Measurements from ENCODE around the gene PLEKHG3.

PLEKHG3 gene

DNA sequence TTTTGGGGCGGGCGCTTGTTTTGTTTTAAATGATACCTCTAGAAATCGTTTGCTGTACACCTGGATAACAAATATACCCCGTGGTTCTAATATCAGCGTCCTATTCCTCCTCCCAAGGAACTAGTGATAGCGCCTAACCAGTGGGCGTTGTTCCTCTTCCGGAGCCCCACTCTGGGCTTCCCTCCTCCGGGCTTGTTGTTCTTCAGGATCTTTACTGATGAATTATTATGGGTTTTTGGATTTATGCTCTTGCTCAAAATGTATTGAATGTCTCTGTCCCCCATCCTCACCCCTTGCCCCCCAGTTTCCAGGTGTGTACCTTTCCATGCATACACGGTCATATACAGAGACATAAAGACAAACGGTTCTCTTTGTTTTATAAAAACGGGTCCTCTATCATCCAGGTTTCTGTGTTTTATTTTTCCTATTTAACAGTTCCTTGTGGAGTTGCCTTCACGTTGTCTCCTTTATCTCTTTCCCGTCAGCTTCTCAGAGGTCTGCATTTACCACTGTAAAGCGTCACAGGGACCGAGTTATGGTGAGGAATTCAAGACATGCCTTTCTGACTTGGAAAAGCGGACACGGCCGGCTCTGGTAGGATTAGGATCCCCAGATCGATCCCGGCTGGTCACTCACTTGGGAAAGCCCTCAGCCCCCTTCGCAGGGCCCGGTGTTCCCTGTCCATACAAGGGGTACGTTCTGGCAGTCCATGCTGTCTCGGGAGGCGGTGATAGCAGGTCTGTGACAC is 655 bp upstream of the PLEKHG3 start:
- no peaks in the 10 kb centered on the region for H3K79me1 ChIP-seq (replicated peaks; ENCODE audit: low read length, poor library complexity, severe bottlenecking)
- peak overlapping the region; percentile 71 for H3K9ac ChIP-seq (ENCODE audit: low read length)
- H3K14ac ChIP-seq (ENCODE audit: low read length in 2 of 2) = peak overlapping the region in 1 of 2 experiments; percentile 86
- peak overlapping the region; percentile 11 for H2BK120ac ChIP-seq (ENCODE audit: low read depth, low read length)
- peak overlapping the region; percentile 60 for H2BK15ac ChIP-seq (ENCODE audit: low read depth, poor library complexity, severe bottlenecking)
- H3K4me1 ChIP-seq (ENCODE audit: control insufficient read depth, insufficient read depth, low read depth, low read length) = peaks cover 30% of the 10 kb centered on the region
- peak overlapping the region; percentile 82 for H3K4me2 ChIP-seq (ENCODE audit: low read length, poor library complexity, severe bottlenecking)
- no peaks in the 10 kb centered on the region for H3K36me3 ChIP-seq (ENCODE audit: control insufficient read depth in 1 of 2, insufficient read depth in 2 of 2, low read depth in 1 of 2, low read length in 2 of 2)
- 8% methylated on average over 25 of the region's 26 CpGs for WGBS
- peak overlapping the region; percentile 35 for H2BK5ac ChIP-seq (ENCODE audit: low read depth, low read length, poor library complexity, severe bottlenecking)
- H2BK12ac ChIP-seq (ENCODE audit: low read length in 2 of 2) = peak overlapping the region; percentile 72 to 99
- peak; percentile 51 for DNase-seq
- H3K4ac ChIP-seq (ENCODE audit: low read depth in 1 of 2, low read length in 2 of 2) = peak overlapping the region; percentile 40 to 81
- peak overlapping the region; percentile 54 to 98 for H3K18ac ChIP-seq (ENCODE audit: low read depth in 1 of 2, low read length in 2 of 2)
- H2AK5ac ChIP-seq (ENCODE audit: low read length, severe bottlenecking) = peak overlapping the region; percentile 77
- H4K8ac ChIP-seq (ENCODE audit: low read length) = peak overlapping the region; percentile 27
- H3K4me3 ChIP-seq (ENCODE audit: insufficient read depth in 1 of 2, low read depth in 1 of 2, low read length in 2 of 2) = peak overlapping the region; percentile 42 to 80
- peaks cover 0 to 82% of the 10 kb centered on the region in 2 experiments for H3K27me3 ChIP-seq (ENCODE audit: control insufficient read depth in 1 of 2, insufficient read depth in 1 of 2, low read length in 2 of 2)
- peak overlapping the region; percentile 82 for H4K91ac ChIP-seq (ENCODE audit: low read length)
- no peaks in the 10 kb centered on the region for H3K9me3 ChIP-seq (ENCODE audit: control insufficient read depth, low read length)
- H3K23ac ChIP-seq (ENCODE audit: low read length in 2 of 2) = peak overlapping the region in 1 of 2 experiments; percentile 57
- H2AFZ ChIP-seq (ENCODE audit: low read depth, low read length) = peak overlapping the region; percentile 72
- H3K27ac ChIP-seq (ENCODE audit: low read length, poor library complexity, severe bottlenecking) = peak overlapping the region; percentile 86

DNA sequence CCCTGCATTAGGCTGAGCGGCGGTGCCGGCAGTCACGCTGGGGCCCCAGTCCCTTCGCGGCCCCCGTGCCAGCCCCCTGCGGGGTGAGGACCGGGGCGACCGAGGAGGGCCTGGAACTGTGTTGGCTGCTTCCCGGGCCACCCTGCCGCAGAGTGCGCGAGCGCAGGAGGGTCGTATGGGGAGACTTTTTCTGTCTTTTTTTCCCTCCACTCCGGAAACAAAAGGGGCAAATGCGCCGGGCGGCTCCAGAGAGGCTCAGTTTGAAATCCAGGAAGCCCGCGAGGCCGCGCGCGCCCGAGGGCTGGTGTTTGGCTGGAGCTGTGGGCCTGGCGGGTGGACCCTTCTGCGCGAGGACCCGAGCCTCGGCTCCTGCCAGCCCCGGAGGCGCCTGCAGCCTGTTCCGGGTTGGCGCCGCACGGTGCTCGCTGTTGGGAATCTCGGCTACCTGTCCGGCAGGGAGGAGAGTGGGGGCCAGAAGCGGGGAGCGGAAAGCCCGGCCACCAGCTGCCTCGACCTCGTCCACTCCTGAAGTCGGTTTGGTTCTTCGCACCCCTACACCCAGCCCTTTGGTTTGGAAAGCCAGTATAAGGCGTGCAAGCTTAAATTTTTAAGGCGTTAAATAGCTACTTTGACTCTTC is 638 bp downstream of the PLEKHG3 start:
- peak; percentile 56 for DNase-seq
- Histone ChIP-seq H3K36me3 (ENCODE audit: control insufficient read depth in 1 of 2, insufficient read depth in 2 of 2, low read depth in 1 of 2, low read length in 2 of 2) (no peaks in the 10 kb centered on the region), H3K4me3 (ENCODE audit: insufficient read depth in 1 of 2, low read depth in 1 of 2, low read length in 2 of 2) (peak overlapping the region; percentile 80 to 90), H3K9me3 (ENCODE audit: control insufficient read depth, low read length) (no peaks in the 10 kb centered on the region), H3K9ac (ENCODE audit: low read length) (peak overlapping the region; percentile 62), H3K27me3 (ENCODE audit: control insufficient read depth in 1 of 2, insufficient read depth in 1 of 2, low read length in 2 of 2) (peaks cover 0 to 83% of the 10 kb centered on the region in 2 experiments), H2BK12ac (ENCODE audit: low read length in 2 of 2) (peak overlapping the region; percentile 45 to 88), H2BK5ac (ENCODE audit: low read depth, low read length, poor library complexity, severe bottlenecking) (peak overlapping the region; percentile 97), H3K4me2 (ENCODE audit: low read length, poor library complexity, severe bottlenecking) (peak overlapping the region; percentile 86), H3K4ac (ENCODE audit: low read depth in 1 of 2, low read length in 2 of 2) (peak overlapping the region; percentile 68 to 87), H3K14ac (ENCODE audit: low read length in 2 of 2) (peak overlapping the region in 1 of 2 experiments; percentile 96), H2BK15ac (ENCODE audit: low read depth, poor library complexity, severe bottlenecking) (peak overlapping the region; percentile 91), H2BK120ac (ENCODE audit: low read depth, low read length) (peak overlapping the region; percentile 91), H2AK5ac (ENCODE audit: low read length, severe bottlenecking) (peak overlapping the region; percentile 74), H2AFZ (ENCODE audit: low read depth, low read length) (peak overlapping the region; percentile 73), H4K91ac (ENCODE audit: low read length) (peak overlapping the region; percentile 83), H3K27ac (ENCODE audit: low read length, poor library complexity, severe bottlenecking) (peak overlapping the region; percentile 82), H3K4me1 (ENCODE audit: control insufficient read depth, insufficient read depth, low read depth, low read length) (peaks cover 38% of the 10 kb centered on the region), H3K79me1 (replicated peaks; ENCODE audit: low read length, poor library complexity, severe bottlenecking) (no peaks in the 10 kb centered on the region), H3K18ac (ENCODE audit: low read depth in 1 of 2, low read length in 2 of 2) (peak overlapping the region; percentile 89 to 97), H4K8ac (ENCODE audit: low read length) (peak overlapping the region; percentile 56), H3K23ac (ENCODE audit: low read length in 2 of 2) (peak overlapping the region; percentile 15 to 97)
- WGBS = 0% methylated on average over 39 of the region's 51 CpGs

DNA sequence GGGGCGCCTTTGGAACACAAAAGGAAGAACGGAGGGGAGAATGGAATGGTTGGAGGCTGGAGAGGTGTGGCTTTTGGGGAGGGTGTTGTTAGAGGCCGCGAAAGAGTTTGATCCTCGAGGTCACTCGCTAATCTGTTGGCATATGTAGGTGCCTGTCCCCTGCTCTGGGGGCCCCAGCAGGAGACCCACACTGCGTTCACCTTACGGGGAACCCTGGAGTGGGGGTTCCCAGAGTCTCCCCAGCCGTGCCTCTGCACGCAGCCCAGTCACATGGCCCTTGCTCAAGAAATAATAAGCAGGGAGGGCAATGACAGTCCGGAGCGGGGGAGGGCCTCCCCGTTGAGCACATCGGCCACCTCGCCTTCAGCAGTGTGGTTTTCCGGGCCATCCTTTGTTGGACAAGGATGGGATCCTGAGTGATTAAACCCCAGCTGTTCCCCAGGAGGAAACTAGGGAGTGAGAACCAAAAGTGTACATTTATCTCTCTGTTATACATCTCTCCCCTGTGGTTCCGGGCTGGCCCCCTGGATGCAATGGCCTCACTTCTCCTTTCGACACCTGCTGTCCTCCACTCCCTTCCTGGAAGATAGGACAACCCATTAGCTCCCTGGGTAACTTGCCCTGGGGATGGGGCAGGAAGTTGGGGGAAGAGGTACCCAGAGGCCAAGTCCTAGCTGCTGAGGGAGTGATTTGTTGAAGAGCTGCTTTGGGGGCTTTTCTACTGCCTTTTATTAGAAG is 1.3 kb downstream of the PLEKHG3 start:
- Histone ChIP-seq H2BK12ac (ENCODE audit: low read length in 2 of 2) (peak overlapping the region in 1 of 2 experiments; percentile 80), H2BK5ac (ENCODE audit: low read depth, low read length, poor library complexity, severe bottlenecking) (peak overlapping the region; percentile 53), H3K36me3 (ENCODE audit: control insufficient read depth in 1 of 2, insufficient read depth in 2 of 2, low read depth in 1 of 2, low read length in 2 of 2) (no peaks in the 10 kb centered on the region), H3K4me2 (ENCODE audit: low read length, poor library complexity, severe bottlenecking) (peak overlapping the region; percentile 86), H3K27ac (ENCODE audit: low read length, poor library complexity, severe bottlenecking) (peak overlapping the region; percentile 82), H2BK15ac (ENCODE audit: low read depth, poor library complexity, severe bottlenecking) (peak overlapping the region; percentile 21), H3K4me3 (ENCODE audit: insufficient read depth in 1 of 2, low read depth in 1 of 2, low read length in 2 of 2) (peak overlapping the region; percentile 80 to 90), H4K91ac (ENCODE audit: low read length) (peak overlapping the region; percentile 54), H3K27me3 (ENCODE audit: control insufficient read depth in 1 of 2, insufficient read depth in 1 of 2, low read length in 2 of 2) (peaks cover 0 to 80% of the 10 kb centered on the region in 2 experiments), H3K18ac (ENCODE audit: low read depth in 1 of 2, low read length in 2 of 2) (peak overlapping the region; percentile 66 to 67), H2BK120ac (ENCODE audit: low read depth, low read length) (no peak overlapping the region), H3K9me3 (ENCODE audit: control insufficient read depth, low read length) (no peaks in the 10 kb centered on the region), H3K14ac (ENCODE audit: low read length in 2 of 2) (no peak overlapping the region), H2AK5ac (ENCODE audit: low read length, severe bottlenecking) (peak overlapping the region; percentile 76), H3K23ac (ENCODE audit: low read length in 2 of 2) (peak overlapping the region in 1 of 2 experiments; percentile 18), H2AFZ (ENCODE audit: low read depth, low read length) (no peak overlapping the region), H3K9ac (ENCODE audit: low read length) (peak overlapping the region; percentile 62), H3K79me1 (replicated peaks; ENCODE audit: low read length, poor library complexity, severe bottlenecking) (no peaks in the 10 kb centered on the region), H3K4me1 (ENCODE audit: control insufficient read depth, insufficient read depth, low read depth, low read length) (peaks cover 38% of the 10 kb centered on the region), H4K8ac (ENCODE audit: low read length) (no peak overlapping the region), H3K4ac (ENCODE audit: low read depth in 1 of 2, low read length in 2 of 2) (peak overlapping the region in 1 of 2 experiments; percentile 76)
- 2% methylated on average over 18 of the region's 18 CpGs for WGBS
- DNase-seq = peak; percentile 67
